Head of caudate nucleus (tissue), 42 donors: ENCODE measurements around the gene PIGQ.
"Not testable (repeated sequence)": the region's sequence is repeated elsewhere in the genome, so short reads cannot be mapped to it uniquely, and the experiment has no call there.

Experiments
- DNase-seq, 42 donors: peaks; one replicate each; pipeline versions ENCODE4 v3.0.0 to v3.0.0-alpha.2; 2020 to 2021; ENCODE audit warnings: mixed read lengths in 7 of 42
- intact Hi-C: fragments of 100-400 bp; cut with DNase I; formaldehyde crosslinking; loops from one replicate; pipeline ENCODE4 v1.15.0; 2022

The PIGQ gene

GRCh38 chr16:591231-591630 is 21.5 kb downstream of the PIGQ start:
- intact Hi-C loops = no loop called here
- DNase-seq = no peak

- intact Hi-C loops = no loop called here
- DNase-seq = no peak
Measured at GRCh38 chr16:591892-592517, 22.2 kb downstream of the PIGQ start.

- intact Hi-C loops = no loop called here
- DNase-seq = peak; percentile 60 to 95 (median 81)
Measured at GRCh38 chr16:592518-593306, 22.9 kb downstream of the PIGQ start.

GRCh38 chr16:593406-593805 is 23.6 kb downstream of the PIGQ start:
- no peak for DNase-seq

GRCh38 chr16:593807-594206 is 24.0 kb downstream of the PIGQ start:
- peak in 13 of 42 donors; percentile 33 to 71 (median 54) for DNase-seq
- intact Hi-C loops = no loop called here

More at GRCh38 chr16:593406-593805, 23.6 kb downstream of the PIGQ start:
- intact Hi-C loops = no loop called here

GRCh38 chr16:595094-595528 is 25.3 kb downstream of the PIGQ start:
- intact Hi-C loops = no loop called here
- peak in 35 of 42 donors; percentile 34 to 86 (median 61) for DNase-seq

GRCh38 chr16:595942-596735 is 26.4 kb downstream of the PIGQ start:
- intact Hi-C loops = no loop called here
- DNase-seq = peak in 7 of 42 donors; percentile 28 to 69 (median 46)

- intact Hi-C loops = no loop called here
- DNase-seq = no peak
Measured at GRCh38 chr16:596736-597060, 26.9 kb downstream of the PIGQ start.

- DNase-seq, intact Hi-C loops: not testable (repeated sequence)
Measured at GRCh38 chr16:597655-598054, 27.9 kb downstream of the PIGQ start.

- intact Hi-C loops = no loop called here
- peak in 5 of 42 donors; percentile 28 to 76 (median 62) for DNase-seq
Measured at GRCh38 chr16:598823-599739, 29.3 kb downstream of the PIGQ start.

GRCh38 chr16:600781-601180 is 31.0 kb downstream of the PIGQ start:
- DNase-seq = peak in 1 of 42 donors; percentile 58
- intact Hi-C loops = no loop called here

- intact Hi-C loops = no loop called here
- DNase-seq = peak in 1 of 42 donors; percentile 23
Measured at GRCh38 chr16:603933-604332, 34.2 kb downstream of the PIGQ start.

GRCh38 chr16:606656-607307 is 37.0 kb downstream of the PIGQ start:
- DNase-seq = no peak
- intact Hi-C loops = no loop called here

GRCh38 chr16:608019-608418 is 38.3 kb downstream of the PIGQ start:
- intact Hi-C loops = no loop called here
- DNase-seq = peak in 1 of 42 donors; percentile 17

- intact Hi-C loops = no loop called here
- no peak for DNase-seq
Measured at GRCh38 chr16:609316-609715, 39.5 kb downstream of the PIGQ start.

- peak in 1 of 42 donors; percentile 13 for DNase-seq
- intact Hi-C loops = no loop called here
Measured at GRCh38 chr16:609984-610383, 40.2 kb downstream of the PIGQ start.

- DNase-seq = peak; percentile 65 to 90 (median 81)
- intact Hi-C loops = no loop called here
Measured at GRCh38 chr16:610513-611381, 41.0 kb downstream of the PIGQ start.
